SJSA1 (cell line): Measurements from ENCODE around the gene PSMD11. TPM values are rescaled to one million over a fixed set of nuclear protein-coding genes. Genes with fewer than 3 reads are reported as not detected.

Experiments used
- DNase-seq, 2 experiments: peaks; one replicate each; pipeline ENCODE4 v3.0.0-alpha.2; 2015 to 2020; ENCODE audit warnings: low spot score in 2 of 2, low read depth in 1 of 2
- H3K27ac ChIP-seq: fragments of 250-450 bp; sonication (Bioruptor Pico); 2 replicates; pipeline ENCODE4 v1.5.1; 2020; ENCODE audit warnings: mild to moderate bottlenecking, moderate library complexity
- H3K27me3 ChIP-seq: fragments of 250-450 bp; sonication (Bioruptor Pico); replicated peaks from 2 replicates; pipeline ENCODE4 v1.5.1; 2020; ENCODE audit warnings: mild to moderate bottlenecking, moderate library complexity
- H3K36me3 ChIP-seq: fragments of 250-450 bp; sonication (Bioruptor Pico); 2 replicates; pipeline ENCODE4 v1.5.1; 2020; ENCODE audit warnings: mild to moderate bottlenecking
- H3K4me1 ChIP-seq: fragments of 250-450 bp; sonication (Bioruptor Pico); replicated peaks from 2 replicates; pipeline ENCODE4 v1.6.1; 2021; ENCODE audit warnings: mild to moderate bottlenecking
- H3K4me3 ChIP-seq: fragments of 250-450 bp; sonication (Bioruptor Pico); 2 replicates; pipeline ENCODE4 v1.5.1; 2020; ENCODE audit warnings: mild to moderate bottlenecking
- H3K9me3 ChIP-seq: fragments of 250-450 bp; sonication (Bioruptor Pico); replicated peaks from 2 replicates; pipeline ENCODE4 v1.5.1; 2020; ENCODE audit warnings: mild to moderate bottlenecking
- total RNA-seq: library from RNA; depleted of rRNA; stranded (reverse); fragments of >200 nt; shearing (Covaris generic); gene quantifications from 2 replicates; pipeline ENCODE4 v1.2.3, GENCODE V29; 2014

The PSMD11 gene
- total RNA-seq, 1 experiment from 2014 or later, result 100 TPM

DNA sequence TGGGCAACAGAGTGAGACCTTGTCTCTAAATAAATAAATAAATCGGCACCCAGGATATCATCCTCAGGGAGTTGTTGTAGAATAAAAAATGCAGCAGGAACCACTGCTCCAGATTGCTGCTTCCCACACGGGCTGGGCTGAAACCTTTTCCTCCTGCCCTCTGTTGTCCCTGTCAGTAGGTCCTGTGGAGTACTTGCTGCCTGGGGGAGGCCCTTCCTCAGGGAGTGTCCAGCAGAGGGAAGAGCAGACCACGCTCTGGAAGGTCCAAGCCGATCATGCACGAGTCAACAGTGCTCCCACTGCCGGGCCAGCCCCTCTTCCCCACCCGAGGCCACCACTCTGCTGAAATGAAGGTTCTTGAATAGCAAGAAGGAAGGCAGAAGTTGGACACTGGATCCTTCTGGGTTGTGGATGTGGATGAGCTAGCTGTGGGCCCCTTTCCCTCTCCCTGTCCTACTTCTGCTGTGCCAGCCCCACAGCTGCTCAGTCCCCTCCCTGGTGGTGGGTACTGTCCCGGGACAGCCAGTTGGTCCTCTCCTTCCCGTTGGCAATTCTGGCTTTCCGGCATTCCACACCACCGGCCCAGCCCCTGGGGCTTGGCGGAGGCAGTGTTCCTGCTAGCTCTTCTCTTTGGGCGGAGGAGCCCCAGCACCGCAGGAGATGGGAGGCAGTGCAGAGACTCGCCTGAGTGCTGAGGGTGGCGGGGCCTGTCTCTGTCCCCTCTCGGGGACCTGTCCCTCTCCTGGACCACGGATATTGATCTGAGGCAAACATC is 53.3 kb downstream of the PSMD11 start:
- peaks cover 29% of the 10 kb centered on the region for H3K4me1 ChIP-seq
- no peak overlapping the region for H3K4me3 ChIP-seq
- H3K36me3 ChIP-seq, result no peaks in the 10 kb centered on the region
- no peaks in the 10 kb centered on the region for H3K27me3 ChIP-seq
- DNase-seq, result peak; percentile 56 to 60
- H3K27ac ChIP-seq, result peak overlapping the region; percentile 68
- no peaks in the 10 kb centered on the region for H3K9me3 ChIP-seq

DNA sequence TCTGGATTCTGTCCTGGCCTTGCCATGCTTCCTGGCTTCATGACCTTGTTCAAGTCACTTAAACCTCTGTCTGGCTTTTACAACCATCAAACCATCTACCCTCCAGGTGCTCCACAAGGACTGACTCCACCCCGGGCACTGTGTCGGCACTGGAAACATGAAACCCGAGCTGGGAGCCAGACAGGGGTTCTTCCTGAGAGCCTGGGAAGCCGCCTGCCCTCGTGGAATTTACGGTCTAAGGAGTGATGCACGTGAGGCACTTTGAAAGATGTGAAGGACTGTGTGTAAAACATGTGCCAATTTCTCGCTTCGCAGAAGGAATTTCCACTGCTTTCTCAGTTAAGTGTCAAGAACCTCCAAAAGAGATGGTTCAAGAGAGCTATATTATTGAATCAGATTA is 54.1 kb downstream of the PSMD11 start:
- H3K4me3 ChIP-seq, result no peak overlapping the region
- no peak for DNase-seq
- H3K27me3 ChIP-seq, result no peaks in the 10 kb centered on the region
- H3K27ac ChIP-seq, result no peak overlapping the region
- no peaks in the 10 kb centered on the region for H3K9me3 ChIP-seq
- no peaks in the 10 kb centered on the region for H3K36me3 ChIP-seq
- H3K4me1 ChIP-seq, result peaks cover 35% of the 10 kb centered on the region

DNA sequence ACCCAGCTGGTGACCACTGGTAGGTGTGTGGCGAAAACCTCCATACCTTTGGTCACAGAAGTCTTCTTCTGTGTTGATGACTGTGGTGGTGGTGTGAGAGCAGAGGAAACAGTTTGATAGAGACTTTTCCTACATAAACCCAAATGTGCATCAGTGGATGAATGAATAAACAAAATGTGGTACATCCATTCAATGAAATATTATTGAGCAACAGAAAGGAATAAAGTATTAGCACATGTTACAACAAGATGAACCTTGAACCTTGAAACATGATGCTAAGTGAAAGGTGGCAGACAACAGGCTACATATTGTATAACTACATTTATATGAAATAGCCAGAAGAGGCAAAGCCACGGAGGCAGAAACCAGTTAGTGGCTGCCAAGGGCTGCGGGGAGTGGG is 57.7 kb downstream of the PSMD11 start:
- H3K9me3 ChIP-seq, result no peaks in the 10 kb centered on the region
- H3K4me1 ChIP-seq, result peaks cover 43% of the 10 kb centered on the region
- no peaks in the 10 kb centered on the region for H3K36me3 ChIP-seq
- no peak overlapping the region for H3K27ac ChIP-seq
- H3K27me3 ChIP-seq, result no peaks in the 10 kb centered on the region
- DNase-seq, result no peak
- no peak overlapping the region for H3K4me3 ChIP-seq

DNA sequence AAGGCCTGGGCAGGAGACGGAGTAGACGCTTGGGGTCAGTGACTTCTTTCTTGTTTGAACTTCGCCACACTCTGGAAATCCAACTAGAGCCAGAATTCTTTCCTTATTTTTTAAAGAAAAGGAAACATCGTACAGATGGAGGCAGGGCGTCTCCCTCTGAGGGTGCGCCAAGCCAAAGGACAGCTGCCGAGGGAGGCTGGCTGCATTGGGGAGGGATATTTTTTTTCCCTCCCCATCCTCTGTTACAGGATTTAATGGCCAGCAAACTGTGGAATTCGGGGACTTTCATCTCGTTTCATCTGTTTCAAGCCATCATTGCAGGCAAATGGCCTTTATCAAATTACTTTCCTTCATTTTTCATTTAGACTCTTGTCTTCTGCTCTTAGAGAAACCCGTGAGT is 58.4 kb downstream of the PSMD11 start:
- no peak overlapping the region for H3K27ac ChIP-seq
- no peak for DNase-seq

DNA sequence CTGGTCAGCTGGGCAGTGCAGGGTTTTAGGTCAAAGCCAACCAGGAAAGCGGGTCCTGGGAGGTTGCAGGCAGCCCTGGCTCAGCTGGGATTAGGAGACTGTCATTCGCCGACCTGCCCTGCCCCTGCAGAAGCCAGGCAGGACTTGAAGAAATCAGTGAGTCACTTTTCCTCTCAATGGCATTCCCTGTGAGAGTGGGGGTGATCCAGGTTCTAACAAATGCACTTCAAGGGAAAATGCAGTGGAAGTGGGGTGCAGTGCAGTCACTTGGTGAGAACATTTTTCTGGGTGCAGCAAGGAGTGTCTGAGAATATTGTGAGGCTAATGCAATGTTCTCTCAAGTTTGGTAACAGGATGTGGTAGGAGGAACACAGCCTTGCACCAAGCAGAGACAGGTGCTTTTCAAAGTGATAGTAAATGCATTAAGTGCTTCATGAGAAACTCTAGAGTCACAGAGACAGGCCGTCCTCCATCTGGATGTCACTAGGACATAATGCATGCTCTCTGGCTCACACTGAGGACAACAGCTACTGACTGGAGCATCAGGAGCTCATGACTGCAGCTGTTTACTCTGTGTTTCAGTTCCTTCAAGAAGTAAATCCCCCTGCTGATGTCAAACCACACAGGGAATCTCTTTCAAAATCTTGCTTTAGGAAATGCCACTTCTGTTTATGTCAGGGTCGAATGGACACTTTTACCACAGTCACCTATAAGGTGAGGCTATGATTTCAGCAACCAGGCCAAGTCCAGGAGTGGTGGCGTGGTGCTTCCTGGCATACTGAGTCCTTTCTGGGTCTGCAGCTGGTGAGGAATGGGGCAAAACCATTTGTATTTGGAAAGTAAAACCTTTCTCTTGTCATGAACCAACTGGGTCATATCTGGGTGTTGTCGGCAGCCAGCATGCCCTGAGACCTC is 59.2 kb downstream of the PSMD11 start:
- no peaks in the 10 kb centered on the region for H3K9me3 ChIP-seq
- no peaks in the 10 kb centered on the region for H3K27me3 ChIP-seq
- peaks cover 33% of the 10 kb centered on the region for H3K4me1 ChIP-seq
- H3K4me3 ChIP-seq, result no peak overlapping the region
- H3K36me3 ChIP-seq, result no peaks in the 10 kb centered on the region
- DNase-seq, result no peak
- H3K27ac ChIP-seq, result peak overlapping the region; percentile 55

More for the DNA sequence above, 58.4 kb downstream of the PSMD11 start:
- no peaks in the 10 kb centered on the region for H3K9me3 ChIP-seq
- no peaks in the 10 kb centered on the region for H3K27me3 ChIP-seq
- no peak overlapping the region for H3K4me3 ChIP-seq
- no peaks in the 10 kb centered on the region for H3K36me3 ChIP-seq
- peaks cover 36% of the 10 kb centered on the region for H3K4me1 ChIP-seq

DNA sequence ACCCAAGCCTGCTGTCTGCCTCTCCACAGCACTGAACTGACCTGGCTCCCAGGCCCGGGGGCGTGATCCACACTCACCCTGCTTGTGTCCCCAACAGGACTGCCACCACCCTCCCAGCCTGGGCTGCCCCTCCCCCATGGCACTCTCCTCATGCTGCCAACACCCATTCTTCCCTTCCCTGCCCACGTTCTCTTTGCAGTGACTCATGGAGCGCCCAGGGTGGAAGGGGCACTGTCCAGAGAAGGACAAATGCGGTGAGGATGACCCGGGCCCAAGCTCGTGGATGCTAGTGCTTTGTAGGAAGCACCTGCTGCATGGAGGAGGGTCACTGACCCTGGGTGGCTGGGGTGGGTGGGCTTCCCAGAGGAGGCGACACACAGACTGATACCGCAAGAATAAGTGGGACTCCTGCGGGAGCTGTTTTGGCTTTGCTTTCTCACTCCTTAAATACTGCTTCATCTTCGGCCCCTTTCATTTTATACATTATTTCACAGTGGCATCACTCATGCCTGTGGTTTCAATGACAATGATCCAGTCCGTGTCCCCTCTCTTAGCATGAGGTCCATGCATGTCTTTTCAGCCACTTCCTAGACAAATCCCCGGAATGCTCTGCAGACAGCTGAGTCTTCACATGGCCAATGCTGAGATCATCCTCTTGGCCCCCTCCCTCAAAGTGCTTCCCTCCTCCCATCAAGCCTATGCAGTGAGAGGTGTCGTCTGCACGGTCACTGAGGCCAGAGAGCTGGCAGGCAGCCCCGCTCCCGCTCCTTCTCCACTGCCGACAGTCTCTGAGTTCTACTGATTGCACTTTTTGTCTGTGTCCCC is 60.1 kb downstream of the PSMD11 start:
- Histone ChIP-seq H3K27ac (peak overlapping the region; percentile 55), H3K4me1 (peaks cover 33% of the 10 kb centered on the region), H3K9me3 (no peaks in the 10 kb centered on the region), H3K36me3 (no peaks in the 10 kb centered on the region), H3K4me3 (no peak overlapping the region), H3K27me3 (no peaks in the 10 kb centered on the region)
- DNase-seq, result peak; percentile 74 to 78

DNA sequence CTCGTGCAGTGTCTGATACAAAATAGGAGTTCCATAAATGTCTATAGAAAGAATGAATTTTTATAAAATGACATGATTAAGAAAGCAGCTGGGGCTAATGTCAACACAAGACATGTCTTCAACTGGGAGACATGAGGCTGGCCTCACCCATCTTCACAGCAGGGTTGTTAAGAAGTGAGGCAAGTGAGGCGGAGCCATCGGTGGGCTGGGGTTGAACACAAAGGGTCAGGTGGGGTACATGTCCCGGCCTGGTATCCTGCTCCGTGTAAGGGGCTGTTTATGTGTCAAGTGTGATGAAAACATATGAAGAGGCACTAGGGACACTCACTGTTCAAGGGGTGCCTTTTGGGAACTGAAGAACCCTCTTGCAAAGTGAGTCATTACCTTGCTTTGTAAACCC is 64.6 kb downstream of the PSMD11 start:
- Histone ChIP-seq H3K27me3 (no peaks in the 10 kb centered on the region), H3K36me3 (no peaks in the 10 kb centered on the region), H3K4me3 (no peak overlapping the region), H3K9me3 (no peaks in the 10 kb centered on the region; the same call in 1 of the 2 replicates), H3K27ac (no peak overlapping the region), H3K4me1 (peaks cover 22% of the 10 kb centered on the region)
- no peak for DNase-seq

DNA sequence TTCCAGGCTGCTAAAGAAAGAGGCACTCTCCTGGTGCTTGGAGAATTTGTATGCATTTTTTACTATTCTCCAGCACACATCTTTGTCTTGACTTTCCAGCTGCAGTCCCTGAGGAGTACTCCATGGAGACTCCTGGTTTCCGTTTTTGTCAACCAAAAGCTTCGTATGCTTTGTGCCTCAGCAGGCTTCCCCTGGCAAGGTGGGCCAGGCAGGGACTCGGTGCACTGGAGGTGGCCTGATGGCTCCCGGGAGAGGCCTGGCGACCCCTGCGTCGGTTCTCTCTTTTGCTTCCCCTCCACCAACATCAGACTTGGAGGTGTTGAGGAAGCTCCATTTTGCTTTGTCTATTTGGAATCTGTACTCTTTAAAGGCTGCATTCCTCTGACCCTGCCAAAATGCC is 66.2 kb downstream of the PSMD11 start:
- no peaks in the 10 kb centered on the region for H3K27me3 ChIP-seq
- no peaks in the 10 kb centered on the region for H3K36me3 ChIP-seq
- no peaks in the 10 kb centered on the region; the same call in 1 of the 2 replicates for H3K9me3 ChIP-seq
- H3K27ac ChIP-seq, result no peak overlapping the region
- H3K4me3 ChIP-seq, result no peak overlapping the region
- no peak for DNase-seq
- peaks cover 6% of the 10 kb centered on the region for H3K4me1 ChIP-seq

DNA sequence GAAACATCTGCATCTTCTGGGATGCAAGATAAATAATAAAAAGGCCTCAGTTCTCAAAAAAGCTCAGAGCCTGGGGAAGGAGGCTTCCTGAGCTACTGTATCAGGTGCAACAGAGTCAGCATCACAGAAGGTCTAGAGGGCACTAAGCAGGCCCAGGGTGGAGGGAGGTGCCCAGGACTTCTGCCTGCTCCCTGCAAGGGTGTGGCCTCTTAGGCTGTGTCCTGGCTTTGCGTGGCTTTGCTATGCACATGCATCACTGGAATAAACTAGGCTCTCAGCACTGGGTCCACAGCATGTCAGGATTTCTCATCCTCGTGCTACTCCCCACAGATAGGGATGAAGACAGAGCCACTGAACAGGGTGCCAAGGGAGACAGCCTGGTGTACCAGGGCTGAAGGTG is 68.0 kb downstream of the PSMD11 start:
- H3K9me3 ChIP-seq, result no peaks in the 10 kb centered on the region; the same call in 1 of the 2 replicates
- no peaks in the 10 kb centered on the region for H3K27me3 ChIP-seq
- no peaks in the 10 kb centered on the region for H3K36me3 ChIP-seq
- no peak for DNase-seq
- H3K27ac ChIP-seq, result no peak overlapping the region
- no peak overlapping the region for H3K4me3 ChIP-seq
- H3K4me1 ChIP-seq, result no peaks in the 10 kb centered on the region

DNA sequence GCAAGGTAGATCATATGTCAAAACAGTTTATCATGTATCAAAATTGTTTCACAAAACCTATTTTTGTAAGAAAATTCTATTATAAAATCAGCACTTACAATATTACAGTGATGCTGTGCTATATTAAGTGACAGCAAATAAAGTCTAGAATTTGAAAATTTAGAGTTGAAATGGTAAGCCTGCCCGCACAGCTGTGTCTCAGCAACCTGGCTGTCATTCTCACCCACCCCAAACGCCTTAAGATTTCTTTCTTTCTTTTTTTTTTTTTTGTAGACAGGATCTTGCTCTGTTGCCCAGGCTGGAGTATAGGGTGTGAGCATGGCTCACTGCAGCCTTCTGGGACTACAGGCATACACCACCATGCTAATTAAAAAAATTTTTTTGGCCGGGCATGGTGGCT is 69.3 kb downstream of the PSMD11 start:
- Histone ChIP-seq H3K27me3 (no peaks in the 10 kb centered on the region), H3K36me3 (no peaks in the 10 kb centered on the region), H3K9me3 (no peaks in the 10 kb centered on the region; the same call in 1 of the 2 replicates), H3K27ac (no peak overlapping the region), H3K4me3 (no peak overlapping the region), H3K4me1 (no peaks in the 10 kb centered on the region)
- DNase-seq, result no peak

DNA sequence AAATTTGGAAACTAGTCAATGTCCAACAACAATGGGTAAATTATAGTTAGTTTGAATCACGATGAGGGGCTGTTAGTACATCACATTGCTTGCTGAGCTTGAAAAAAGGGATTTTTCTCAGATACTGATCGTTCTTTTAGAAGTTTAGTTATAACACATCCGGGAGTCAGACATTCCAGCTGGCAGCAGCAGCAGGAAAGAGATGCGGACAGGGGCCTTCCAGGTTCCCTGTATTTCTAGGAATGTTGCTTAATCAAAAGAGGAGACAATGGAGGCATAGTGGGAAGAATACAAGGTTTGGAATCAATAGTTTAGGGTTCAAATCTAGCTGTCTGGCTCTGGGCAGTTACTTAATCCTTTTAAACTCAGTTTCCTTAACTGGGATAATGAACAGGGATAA is 70.3 kb downstream of the PSMD11 start:
- no peaks in the 10 kb centered on the region; the same call in 1 of the 2 replicates for H3K27me3 ChIP-seq
- H3K9me3 ChIP-seq, result no peaks in the 10 kb centered on the region; the same call in 1 of the 2 replicates
- H3K36me3 ChIP-seq, result no peaks in the 10 kb centered on the region
- no peak overlapping the region for H3K27ac ChIP-seq
- DNase-seq, result no peak
- H3K4me3 ChIP-seq, result no peak overlapping the region
- H3K4me1 ChIP-seq, result peaks cover 6% of the 10 kb centered on the region; the same call in 1 of the 2 replicates

DNA sequence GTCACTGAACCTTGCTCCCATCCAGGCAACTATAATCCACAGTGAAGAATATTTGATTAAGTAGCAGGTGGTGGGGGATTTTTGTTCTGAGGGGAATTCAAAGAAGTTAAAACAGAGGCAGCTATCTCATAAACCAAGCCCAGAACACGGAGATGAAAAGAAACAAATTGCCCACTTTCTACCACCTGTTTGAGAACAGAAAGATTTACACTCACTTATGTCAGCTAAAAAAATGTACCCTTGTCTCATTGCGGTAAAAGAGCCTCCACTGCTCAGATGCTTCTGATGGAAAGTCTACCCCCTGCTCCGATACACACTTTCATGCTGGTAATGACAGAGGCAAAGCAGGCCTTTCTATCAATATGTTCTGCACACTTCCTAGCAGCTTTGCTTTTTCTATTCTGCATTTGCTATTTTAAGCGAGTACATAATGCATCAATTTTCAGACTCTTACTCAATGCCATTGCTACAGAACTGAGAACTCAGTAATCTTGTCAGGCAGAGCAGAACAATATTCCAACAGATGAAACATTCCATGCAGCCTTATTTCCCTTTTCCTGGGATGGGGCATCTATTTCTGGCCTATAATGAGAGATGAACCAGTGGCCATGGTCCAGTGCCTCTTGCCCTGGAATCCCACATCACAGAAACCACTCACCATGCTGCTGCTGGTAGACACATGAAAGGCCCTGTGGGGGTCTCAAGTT is 71.5 kb downstream of the PSMD11 start:
- Histone ChIP-seq H3K9me3 (no peaks in the 10 kb centered on the region; the same call in 1 of the 2 replicates), H3K36me3 (no peaks in the 10 kb centered on the region), H3K4me3 (no peak overlapping the region), H3K4me1 (peaks cover 12% of the 10 kb centered on the region; the same call in 1 of the 2 replicates), H3K27ac (no peak overlapping the region), H3K27me3 (no peaks in the 10 kb centered on the region; the same call in 1 of the 2 replicates)
- no peak for DNase-seq

DNA sequence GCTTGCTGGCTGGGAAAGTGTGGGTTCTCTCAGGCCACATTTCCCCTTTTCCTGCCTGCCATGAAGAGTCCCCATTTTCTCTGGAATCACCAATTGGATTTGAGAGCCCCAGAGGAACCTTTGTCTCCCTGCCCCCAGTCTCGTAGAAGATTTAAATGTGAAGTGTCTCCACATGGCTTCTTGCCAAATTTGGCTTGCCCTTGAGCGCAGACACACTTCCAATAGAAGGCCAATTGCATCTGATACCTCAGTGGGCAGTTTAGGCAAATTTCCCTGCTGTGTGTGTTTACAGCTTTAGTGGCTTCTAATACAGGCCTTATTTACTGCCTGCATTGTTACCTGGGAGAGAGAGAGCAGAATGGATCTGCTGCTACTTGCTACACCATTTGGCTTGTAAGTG is 72.1 kb downstream of the PSMD11 start:
- Histone ChIP-seq H3K27ac (no peak overlapping the region), H3K27me3 (no peaks in the 10 kb centered on the region; the same call in 1 of the 2 replicates), H3K4me1 (peaks cover 12% of the 10 kb centered on the region; the same call in 1 of the 2 replicates), H3K36me3 (no peaks in the 10 kb centered on the region), H3K4me3 (no peak overlapping the region), H3K9me3 (no peaks in the 10 kb centered on the region; the same call in 1 of the 2 replicates)
- DNase-seq, result no peak
